PFSK-1 (cell line): ENCODE data around the gene LDB2.

ENCODE experiments used
- FOXP2 ChIP-seq: optimal IDR thresholded peaks from 2 replicates; pipeline ENCODE3; 2011; ENCODE audit warnings: borderline replicate concordance, control low read depth, inconsistent platforms; ENCODE audit not compliant: insufficient read depth; ENCODE audit errors: extremely low read length, extremely low read depth
- POLR2AphosphoS5 ChIP-seq: IDR thresholded peaks from 2 replicates; pipeline ENCODE4 v1.6.1; 2012; ENCODE audit warnings: low read depth, mild to moderate bottlenecking, control low read depth, low read length, moderate library complexity
- REST ChIP-seq, 2 experiments: IDR thresholded peaks; 2 replicates each; pipeline versions ENCODE4 v1.6.1 to v1.8.0; 2011 to 2012; ENCODE audit warnings: low read depth in 2 of 2, low read length in 2 of 2, control low read depth in 1 of 2, inconsistent platforms in 1 of 2, mild to moderate bottlenecking in 1 of 2, moderate library complexity in 1 of 2; ENCODE audit not compliant: insufficient read depth in 1 of 2
- SIN3A ChIP-seq: IDR thresholded peaks from 2 replicates; pipeline ENCODE4 v1.6.1; 2012; ENCODE audit warnings: mild to moderate bottlenecking, low read length, moderate library complexity, borderline replicate concordance; ENCODE audit not compliant: insufficient read depth
- TAF1 ChIP-seq: IDR thresholded peaks from 2 replicates; pipeline ENCODE4 v1.6.1; 2012; ENCODE audit warnings: low read length, control low read depth, borderline replicate concordance; ENCODE audit not compliant: insufficient read depth

LDB2 gene

GRCh38 chr4:16569790-16570189 lies 328.7 kb downstream of the LDB2 start:
- TF ChIP-seq SIN3A (no peak), POLR2AphosphoS5 (no peak), FOXP2 (no peak), TAF1 (no peak), REST (IDR thresholded peaks at IDR 0.05; ENCODE audit: insufficient read depth in 1 of 2, low read depth in 2 of 2, low read length in 2 of 2) (no peak)

- no peak for TF ChIP-seq SIN3A
- no peak for TF ChIP-seq REST (IDR thresholded peaks at IDR 0.05; ENCODE audit: insufficient read depth in 1 of 2, low read depth in 2 of 2, low read length in 2 of 2)
- TF ChIP-seq FOXP2 = no peak
- no peak for TF ChIP-seq POLR2AphosphoS5
- TF ChIP-seq TAF1 = no peak
Observed at GRCh38 chr4:16555156-16555555, 343.3 kb downstream of the LDB2 start.

- TF ChIP-seq REST (IDR thresholded peaks at IDR 0.05; ENCODE audit: insufficient read depth in 1 of 2, low read depth in 2 of 2, low read length in 2 of 2) = no peak
- no peak for TF ChIP-seq POLR2AphosphoS5
- TF ChIP-seq SIN3A = no peak
- TF ChIP-seq TAF1 = no peak
- TF ChIP-seq FOXP2 = no peak
Observed at GRCh38 chr4:16550531-16550930, 347.9 kb downstream of the LDB2 start.

- TF ChIP-seq REST (IDR thresholded peaks at IDR 0.05; ENCODE audit: insufficient read depth in 1 of 2, low read depth in 2 of 2, low read length in 2 of 2) (no peak), POLR2AphosphoS5 (no peak), SIN3A (no peak), TAF1 (no peak), FOXP2 (no peak)
Observed at GRCh38 chr4:16545656-16546055, 352.8 kb downstream of the LDB2 start.

GRCh38 chr4:16544869-16545268 lies 353.6 kb downstream of the LDB2 start:
- TF ChIP-seq REST (IDR thresholded peaks at IDR 0.05; ENCODE audit: insufficient read depth in 1 of 2, low read depth in 2 of 2, low read length in 2 of 2) = no peak
- TF ChIP-seq SIN3A = no peak
- no peak for TF ChIP-seq FOXP2
- no peak for TF ChIP-seq POLR2AphosphoS5
- TF ChIP-seq TAF1 = no peak
